Activated CD4-positive, alpha-beta T cell treated with anti-CD3 and anti-CD28 coated beads, Interleukin-2, amount 10 ng/mL, durations not matched to agents 24 days and 14 days (primary cell): ENCODE data around the gene G0S2. TPM values are rescaled to one million over a fixed set of nuclear protein-coding genes. Genes with fewer than 3 reads are reported as not detected.

Experiments used
- DNase-seq: peaks from one replicate; pipeline ENCODE4 v3.0.0; 2022
- H3K27ac Mint-ChIP-seq: one replicate; pipeline ENCODE4 v1.8.0; 2022; ENCODE audit warnings: mild to moderate bottlenecking, mixed read lengths
- H3K27me3 Mint-ChIP-seq: one replicate; pipeline ENCODE4 v1.8.0; 2022; ENCODE audit warnings: mixed read lengths
- H3K36me3 Mint-ChIP-seq: one replicate; pipeline ENCODE4 v1.8.0; 2022; ENCODE audit warnings: low read depth, mild to moderate bottlenecking, mixed read lengths
- H3K4me1 Mint-ChIP-seq: one replicate; pipeline ENCODE4 v1.8.0; 2021; ENCODE audit warnings: mixed read lengths
- H3K4me3 Mint-ChIP-seq: one replicate; pipeline ENCODE4 v1.8.0; 2022; ENCODE audit warnings: mild to moderate bottlenecking, moderate library complexity, mixed read lengths
- H3K9me3 Mint-ChIP-seq: one replicate; pipeline ENCODE4 v1.8.0; 2021; ENCODE audit warnings: mixed read lengths
- intact Hi-C: fragments of 100-400 bp; cut with micrococcal nuclease; formaldehyde crosslinking; loops from one replicate; pipeline ENCODE4 v1.15.1; 2023
- total RNA-seq: library from RNA; stranded (reverse); gene quantifications from 2 replicates; pipeline ENCODE4 v1.2.3, GENCODE V29; 2022

The G0S2 gene
- total RNA-seq, 1 donor from 2014 or later, result 477 TPM

DNA sequence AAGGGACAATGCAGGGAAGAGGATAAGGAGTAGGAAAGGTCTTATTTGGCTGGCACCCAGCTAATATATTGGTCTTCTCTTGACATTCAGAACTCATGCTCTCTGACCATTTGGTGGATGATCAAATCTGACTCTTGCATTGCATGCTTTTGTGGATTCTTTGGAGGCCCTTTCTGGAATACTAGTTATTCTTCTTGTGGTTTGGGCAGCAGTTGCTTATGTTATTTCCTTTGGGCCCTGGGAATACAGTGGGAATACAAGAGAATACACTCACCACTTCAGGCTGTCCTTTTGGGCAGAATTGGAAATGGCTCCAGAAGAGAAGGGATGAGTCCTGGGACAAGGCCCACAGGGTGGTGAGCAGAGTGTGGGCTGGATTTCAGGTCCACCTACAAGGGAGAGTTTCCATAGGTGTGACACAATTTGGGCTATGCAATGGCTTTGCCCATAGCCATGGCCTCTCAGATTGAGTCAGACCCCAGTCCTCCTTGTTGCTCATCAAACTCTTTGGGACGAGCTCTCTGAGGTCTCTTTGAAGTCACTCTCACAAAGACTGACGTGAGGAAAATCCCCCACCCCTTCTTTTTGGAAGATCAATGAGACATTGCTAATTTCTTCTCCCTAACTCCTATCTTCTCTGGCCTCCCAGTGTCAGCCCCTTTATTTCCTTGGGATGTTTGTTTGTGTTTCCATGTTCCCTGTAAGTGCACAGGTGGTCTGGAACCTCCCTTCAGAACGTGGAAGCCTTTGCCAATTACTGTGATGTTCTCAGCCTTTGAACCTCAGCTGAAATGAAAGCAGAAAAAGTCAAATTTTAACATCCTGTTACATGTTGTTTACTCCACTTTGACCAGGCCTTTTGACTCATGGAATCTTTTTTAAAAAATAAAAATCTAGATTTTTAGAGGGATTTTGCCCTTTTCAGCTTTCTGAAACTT, 48.8 kb downstream of the G0S2 start:
- Mint-ChIP-seq H3K27ac (peak overlapping the region; percentile 100), H3K4me3 (peak overlapping the region; percentile 47), H3K36me3 (peaks cover 26% of the 10 kb centered on the region), H3K27me3 (no peaks in the 10 kb centered on the region), H3K9me3 (peaks cover 23% of the 10 kb centered on the region), H3K4me1 (peaks cover 55% of the 10 kb centered on the region)
- intact Hi-C loops, result loop anchor here (1.0 to 2.0 kb wide), 8 partner anchors 8 to 51 kb away; partner anchors contain the start of gene HSD11B1
- peak; percentile 83 for DNase-seq

Other genes starting within 250 kb of the G0S2 start
- 0.54 TPM in 1 of 2 replicates, not detected in the other for gene CAMK1G, start 91.7 kb upstream of the G0S2 start, total RNA-seq
- 20.3 and 21.0 TPM in 2 replicates for gene LAMB3, start 23.0 kb upstream of the G0S2 start, total RNA-seq
- 15.1 TPM in 2 replicates for gene HSD11B1, start 29.4 kb downstream of the G0S2 start, total RNA-seq
- gene TRAF3IP3, start 80.6 kb downstream of the G0S2 start, total RNA-seq, result 392 and 394 TPM in 2 replicates
- 2.4 and 3.2 TPM in 2 replicates for gene C1orf74, start 109.1 kb downstream of the G0S2 start, total RNA-seq
- 0.07 TPM in 1 of 2 replicates, not detected in the other for gene IRF6, start 130.7 kb downstream of the G0S2 start, total RNA-seq
- 17.2 and 17.6 TPM in 2 replicates for gene UTP25, start 152.6 kb downstream of the G0S2 start, total RNA-seq